GM18505 (cell line): ENCODE results near the gene SLC7A11.

Experiments used
- ATAC-seq: cut with Tn5 transposase; IDR thresholded peaks from one replicate; pipeline ENCODE4 v1.9.1; 2021; ENCODE audit not compliant: unreplicated experiment
- POLR2A ChIP-seq: IDR thresholded peaks from 4 replicates; pipeline ENCODE4 v1.6.1; 2011; ENCODE audit warnings: borderline replicate concordance; ENCODE audit not compliant: insufficient read depth, insufficient read length; ENCODE audit errors: extremely low read depth

SLC7A11 gene

GRCh38 chr4:138235419-138235952 is 6.7 kb downstream of the SLC7A11 start:
- peak; percentile 48 for ATAC-seq
- no peak for TF ChIP-seq POLR2A

- no peak for ATAC-seq
- TF ChIP-seq POLR2A: no peak
Observed at GRCh38 chr4:138234248-138234647, 7.9 kb downstream of the SLC7A11 start.

- no peak for ATAC-seq
- no peak for TF ChIP-seq POLR2A
Observed at GRCh38 chr4:138233313-138234034, 8.7 kb downstream of the SLC7A11 start.

GRCh38 chr4:138232364-138232763 is 9.8 kb downstream of the SLC7A11 start:
- TF ChIP-seq POLR2A: no peak
- ATAC-seq: no peak

- ATAC-seq: no peak
- TF ChIP-seq POLR2A: no peak
Observed at GRCh38 chr4:138230048-138230447, 12.1 kb downstream of the SLC7A11 start.

- no peak for TF ChIP-seq POLR2A
- no peak for ATAC-seq
Observed at GRCh38 chr4:138229160-138229559, 13.0 kb downstream of the SLC7A11 start.

- TF ChIP-seq POLR2A: no peak
- no peak for ATAC-seq
Observed at GRCh38 chr4:138226351-138226750, 15.8 kb downstream of the SLC7A11 start.

- TF ChIP-seq POLR2A: no peak
- ATAC-seq: no peak
Observed at GRCh38 chr4:138225477-138225876, 16.7 kb downstream of the SLC7A11 start.

GRCh38 chr4:138224614-138225013 is 17.5 kb downstream of the SLC7A11 start:
- TF ChIP-seq POLR2A: no peak
- ATAC-seq: no peak

- ATAC-seq: peak; percentile 50
- no peak for TF ChIP-seq POLR2A
Observed at GRCh38 chr4:138223231-138223910, 18.8 kb downstream of the SLC7A11 start.

GRCh38 chr4:138222046-138222445 is 20.1 kb downstream of the SLC7A11 start:
- no peak for TF ChIP-seq POLR2A
- ATAC-seq: no peak

- no peak for ATAC-seq
Observed at GRCh38 chr4:138218976-138219375, 23.2 kb downstream of the SLC7A11 start.

GRCh38 chr4:138217567-138217966 is 24.6 kb downstream of the SLC7A11 start:
- no peak for ATAC-seq
- TF ChIP-seq POLR2A: no peak

More at GRCh38 chr4:138218976-138219375, 23.2 kb downstream of the SLC7A11 start:
- no peak for TF ChIP-seq POLR2A
